Liver (tissue), 9 donors: ENCODE results near the gene NUPR1. TPM values are rescaled to one million over a fixed set of nuclear protein-coding genes. Genes with fewer than 3 reads are reported as not detected.
"Not testable (repeated sequence)": the region's sequence is repeated elsewhere in the genome, so short reads cannot be mapped to it uniquely, and the experiment has no call there.

Source experiments
- DNase-seq: peaks from one replicate; pipeline ENCODE4 v3.0.0-alpha.2; 2017; ENCODE audit warnings: low spot score
- H3K27ac ChIP-seq, 2 donors: one replicate each; pipeline ENCODE4 v1.7.0; 2013; ENCODE audit warnings: inconsistent platforms in 2 of 2, low read length in 2 of 2, control low read depth in 1 of 2, low read depth in 1 of 2, mild to moderate bottlenecking in 1 of 2
- H3K27me3 ChIP-seq, 4 donors: one replicate each; pipeline versions ENCODE4 v1.6.1 to v1.7.0; 2013; ENCODE audit warnings: low read length in 3 of 4, inconsistent platforms in 1 of 4, mild to moderate bottlenecking in 1 of 4, moderate library complexity in 1 of 4; ENCODE audit not compliant: control insufficient read depth in 4 of 4, insufficient read depth in 4 of 4
- H3K36me3 ChIP-seq, 4 donors: one replicate each; pipeline versions ENCODE4 v1.6.1 to v1.7.0; 2013; ENCODE audit warnings: low read length in 3 of 4, mild to moderate bottlenecking in 3 of 4, low read depth in 1 of 4, moderate library complexity in 1 of 4; ENCODE audit not compliant: control insufficient read depth in 4 of 4, insufficient read depth in 3 of 4
- H3K4me1 ChIP-seq, 4 donors: one replicate each; pipeline versions ENCODE4 v1.6.1 to v1.7.0; 2013; ENCODE audit warnings: low read length in 3 of 4, mild to moderate bottlenecking in 3 of 4, moderate library complexity in 1 of 4; ENCODE audit not compliant: control insufficient read depth in 4 of 4, insufficient read depth in 4 of 4
- H3K4me3 ChIP-seq, 3 donors: one replicate each; pipeline versions ENCODE4 v1.6.1 to v1.7.0; 2013; ENCODE audit warnings: low read length in 3 of 3, control low read depth in 1 of 3, low read depth in 1 of 3, mild to moderate bottlenecking in 1 of 3
- H3K9ac ChIP-seq, 2 donors: one replicate each; pipeline ENCODE4 v1.7.0; 2013; ENCODE audit warnings: low read length in 2 of 2, mild to moderate bottlenecking in 2 of 2, moderate library complexity in 2 of 2, control low read depth in 1 of 2, low read depth in 1 of 2
- H3K9me3 ChIP-seq, 4 donors: one replicate each; pipeline versions ENCODE4 v1.6.1 to v1.7.0; 2013; ENCODE audit warnings: low read length in 3 of 4; ENCODE audit not compliant: control insufficient read depth in 4 of 4
- FOXA1 ChIP-seq: IDR thresholded peaks from 2 replicates; pipeline ENCODE4 v1.6.1; 2016; ENCODE audit warnings: antibody characterized with exemption
- FOXA2 ChIP-seq: IDR thresholded peaks from 2 replicates; pipeline ENCODE4 v1.6.1; 2016; ENCODE audit warnings: antibody characterized with exemption
- GABPA ChIP-seq, 2 donors: IDR thresholded peaks in 1 of 2; conservative IDR thresholded peaks in 1 of 2; 2 replicates each; pipeline ENCODE4 v1.6.1; 2016; ENCODE audit warnings: antibody characterized with exemption in 2 of 2, mild to moderate bottlenecking in 1 of 2, moderate library complexity in 1 of 2
- HNF4A ChIP-seq, 2 donors: conservative IDR thresholded peaks; 2 replicates each; pipeline ENCODE4 v1.6.1; 2016; ENCODE audit warnings: antibody characterized with exemption in 2 of 2, mild to moderate bottlenecking in 2 of 2
- JUND ChIP-seq, 2 donors: IDR thresholded peaks; 2 replicates each; pipeline ENCODE4 v1.6.1; 2016; ENCODE audit warnings: antibody characterized with exemption in 2 of 2
- NR2F2 ChIP-seq: IDR thresholded peaks from 2 replicates; pipeline ENCODE4 v1.6.1; 2016; ENCODE audit warnings: antibody characterized with exemption
- RXRA ChIP-seq, 2 donors: IDR thresholded peaks; 2 replicates each; pipeline ENCODE4 v1.6.1; 2017 to 2018; ENCODE audit warnings: antibody characterized with exemption in 2 of 2, mild to moderate bottlenecking in 1 of 2
- SP1 ChIP-seq: IDR thresholded peaks from 2 replicates; pipeline ENCODE4 v1.6.1; 2018; ENCODE audit warnings: antibody characterized with exemption, mild to moderate bottlenecking
- TAF1 ChIP-seq: conservative IDR thresholded peaks from 2 replicates; pipeline ENCODE4 v1.6.1; 2016; ENCODE audit warnings: antibody characterized with exemption, mild to moderate bottlenecking
- WGBS: extraction: QIAGEN DNeasy Blood & Tissue Kit; methylation state at CpG from one replicate; pipeline ENCODE4 v1.1.7; 2013; 5-methylcytosine and 5-hydroxymethylcytosine counted together
- polyA plus RNA-seq, 2 donors: library from polyadenylated mRNA; stranded (reverse) in 1 of 2; unstranded in 1 of 2; fragments of 200-250 nt in 1 of 2; fragments of >200 nt in 1 of 2; fragmentation: Nextera tagmentation in 1 of 2; extraction: Ambion mirVana in 1 of 2; gene quantifications; one replicate each; pipeline versions ENCODE4 v1.2.1 to v1.2.3, GENCODE V29; 2013 to 2015
- total RNA-seq, 2 donors: library from RNA; depleted of rRNA; stranded (reverse); fragments of >200 nt; gene quantifications; one replicate each; pipeline ENCODE4 v1.2.3, GENCODE V29; 2014
- TF ChIP-seq, protein P1 (sequence below): IDR thresholded peaks from 2 replicates; pipeline ENCODE4 v1.6.1; 2016; ENCODE audit warnings: antibody characterized with exemption, mild to moderate bottlenecking
- TF ChIP-seq, protein P2 (sequence below): fragments of 150-350 bp; IDR thresholded peaks from 2 replicates; pipeline ENCODE4 v1.5.1; 2017; ENCODE audit warnings: improper control_type of control experiment, low read depth, low read length; ENCODE audit not compliant: missing input control
- TF ChIP-seq, protein P3 (sequence below): IDR thresholded peaks from 2 replicates; pipeline ENCODE4 v1.6.1; 2016; ENCODE audit warnings: antibody characterized with exemption
- donor health status: healthy.
- donor health status: healthy.
- donor health status: healthy.
- donor health status: healthy.
- donor health status: healthy.

Gene NUPR1
- total and polyA plus RNA-seq, 4 donors, result 10.9 to 305 (median 62.6) TPM

DNA sequence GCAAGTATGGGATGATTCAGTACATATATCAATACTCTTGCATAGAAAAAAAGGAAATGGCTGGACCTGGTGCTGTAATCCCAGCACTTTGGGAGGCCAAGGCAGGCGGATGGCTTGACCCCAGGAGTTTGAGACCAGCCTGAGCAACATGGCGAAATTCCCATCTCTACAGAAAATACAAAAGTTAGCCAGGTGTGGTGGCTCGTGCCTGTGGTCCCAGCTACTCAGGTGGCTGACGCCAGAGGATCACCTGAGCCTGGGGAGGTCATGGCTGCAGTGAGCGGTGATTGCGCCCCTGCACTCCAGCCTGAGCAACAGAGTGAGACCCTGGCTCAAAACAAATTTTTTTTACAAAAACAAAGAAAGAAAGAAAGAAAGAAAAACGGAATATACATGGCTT, 7.9 kb upstream of the NUPR1 start:
- TF ChIP-seq, protein P1, sequence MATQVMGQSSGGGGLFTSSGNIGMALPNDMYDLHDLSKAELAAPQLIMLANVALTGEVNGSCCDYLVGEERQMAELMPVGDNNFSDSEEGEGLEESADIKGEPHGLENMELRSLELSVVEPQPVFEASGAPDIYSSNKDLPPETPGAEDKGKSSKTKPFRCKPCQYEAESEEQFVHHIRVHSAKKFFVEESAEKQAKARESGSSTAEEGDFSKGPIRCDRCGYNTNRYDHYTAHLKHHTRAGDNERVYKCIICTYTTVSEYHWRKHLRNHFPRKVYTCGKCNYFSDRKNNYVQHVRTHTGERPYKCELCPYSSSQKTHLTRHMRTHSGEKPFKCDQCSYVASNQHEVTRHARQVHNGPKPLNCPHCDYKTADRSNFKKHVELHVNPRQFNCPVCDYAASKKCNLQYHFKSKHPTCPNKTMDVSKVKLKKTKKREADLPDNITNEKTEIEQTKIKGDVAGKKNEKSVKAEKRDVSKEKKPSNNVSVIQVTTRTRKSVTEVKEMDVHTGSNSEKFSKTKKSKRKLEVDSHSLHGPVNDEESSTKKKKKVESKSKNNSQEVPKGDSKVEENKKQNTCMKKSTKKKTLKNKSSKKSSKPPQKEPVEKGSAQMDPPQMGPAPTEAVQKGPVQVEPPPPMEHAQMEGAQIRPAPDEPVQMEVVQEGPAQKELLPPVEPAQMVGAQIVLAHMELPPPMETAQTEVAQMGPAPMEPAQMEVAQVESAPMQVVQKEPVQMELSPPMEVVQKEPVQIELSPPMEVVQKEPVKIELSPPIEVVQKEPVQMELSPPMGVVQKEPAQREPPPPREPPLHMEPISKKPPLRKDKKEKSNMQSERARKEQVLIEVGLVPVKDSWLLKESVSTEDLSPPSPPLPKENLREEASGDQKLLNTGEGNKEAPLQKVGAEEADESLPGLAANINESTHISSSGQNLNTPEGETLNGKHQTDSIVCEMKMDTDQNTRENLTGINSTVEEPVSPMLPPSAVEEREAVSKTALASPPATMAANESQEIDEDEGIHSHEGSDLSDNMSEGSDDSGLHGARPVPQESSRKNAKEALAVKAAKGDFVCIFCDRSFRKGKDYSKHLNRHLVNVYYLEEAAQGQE, result no peak
- H3K4me3 ChIP-seq, result no peak overlapping the region

DNA sequence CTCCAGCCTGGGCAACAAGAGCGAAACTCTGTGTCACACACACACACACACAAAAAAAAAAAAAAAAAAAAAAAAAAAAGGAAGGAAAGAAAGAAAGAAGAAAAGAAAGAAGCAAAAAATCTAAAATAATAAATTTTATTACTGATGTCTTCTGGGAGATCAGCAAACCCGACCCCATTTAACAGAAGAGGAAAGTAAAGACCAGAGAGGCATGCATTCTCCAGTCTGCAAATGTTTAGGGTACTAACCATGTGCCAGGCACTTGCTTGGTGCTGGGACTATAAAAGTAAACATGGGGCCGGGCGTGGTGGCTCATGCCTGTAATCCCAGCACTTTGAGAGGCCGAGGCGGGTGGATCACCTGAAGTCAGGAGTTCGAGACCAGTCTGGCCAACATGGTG, 7.2 kb upstream of the NUPR1 start:
- not testable (repeated sequence) for H3K27ac ChIP-seq, H3K36me3 ChIP-seq
- 94% methylated on average over 7 of the region's 7 CpGs for WGBS

More for the DNA sequence above, 7.9 kb upstream of the NUPR1 start:
- Histone ChIP-seq H3K9me3 (no peaks in the 10 kb centered on the region), H3K9ac (no peak overlapping the region), H3K27me3 (no peaks in the 10 kb centered on the region), H3K27ac (no peak overlapping the region), H3K4me1 (peaks cover 3 to 14% (median 5%) of the 10 kb centered on the region in 4 donors), H3K36me3 (no peaks in the 10 kb centered on the region)
- no peak for DNase-seq
- WGBS, result 90% methylated on average over 7 of the region's 7 CpGs

DNA sequence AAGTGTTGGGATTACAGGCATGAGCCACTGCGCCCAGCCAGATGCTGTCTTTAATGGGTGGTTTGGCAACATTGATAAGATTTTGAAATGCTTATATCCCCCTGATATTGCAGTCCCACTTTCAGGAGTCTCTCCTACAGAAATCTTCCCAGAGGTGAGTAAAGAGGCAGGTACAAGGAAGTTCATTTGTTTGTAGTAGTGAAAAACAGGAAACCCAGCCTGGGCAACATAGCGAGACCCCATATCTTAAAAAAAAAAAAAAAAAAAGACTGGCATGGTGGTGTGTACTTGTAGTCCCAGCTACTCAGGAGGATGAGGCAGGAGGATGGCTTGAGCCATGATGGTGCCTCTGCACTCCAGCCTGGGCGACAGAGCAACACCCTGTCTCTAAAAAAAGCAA, 6.2 kb upstream of the NUPR1 start:
- H3K9me3 ChIP-seq, result no peaks in the 10 kb centered on the region

More for the DNA sequence above, 7.2 kb upstream of the NUPR1 start:
- H3K9me3 ChIP-seq, DNase-seq, H3K9ac ChIP-seq, H3K27me3 ChIP-seq, H3K4me3 ChIP-seq: not testable (repeated sequence)
- peaks cover 3 to 17% (median 7%) of the 10 kb centered on the region in 4 donors for H3K4me1 ChIP-seq

More for the DNA sequence above, 6.2 kb upstream of the NUPR1 start:
- Histone ChIP-seq H3K36me3 (no peaks in the 10 kb centered on the region), H3K4me3 (no peak overlapping the region), H3K27me3 (no peaks in the 10 kb centered on the region), H3K27ac (no peak overlapping the region), H3K9ac (no peak overlapping the region), H3K4me1 (peaks cover 3 to 17% (median 7%) of the 10 kb centered on the region in 4 donors)
- TF ChIP-seq SP1 (no peak), HNF4A (conservative IDR thresholded peaks at IDR 0.05) (no peak), FOXA1 (no peak), RXRA (IDR thresholded peaks at IDR 0.05) (no peak), NR2F2 (no peak), JUND (IDR thresholded peaks at IDR 0.05) (no peak), GABPA (IDR thresholded peaks at IDR 0.05 in 1 of 2, conservative IDR thresholded peaks at IDR 0.05 in 1 of 2) (no peak), TAF1 (no peak), FOXA2 (no peak)
- TF ChIP-seq, protein P2, sequence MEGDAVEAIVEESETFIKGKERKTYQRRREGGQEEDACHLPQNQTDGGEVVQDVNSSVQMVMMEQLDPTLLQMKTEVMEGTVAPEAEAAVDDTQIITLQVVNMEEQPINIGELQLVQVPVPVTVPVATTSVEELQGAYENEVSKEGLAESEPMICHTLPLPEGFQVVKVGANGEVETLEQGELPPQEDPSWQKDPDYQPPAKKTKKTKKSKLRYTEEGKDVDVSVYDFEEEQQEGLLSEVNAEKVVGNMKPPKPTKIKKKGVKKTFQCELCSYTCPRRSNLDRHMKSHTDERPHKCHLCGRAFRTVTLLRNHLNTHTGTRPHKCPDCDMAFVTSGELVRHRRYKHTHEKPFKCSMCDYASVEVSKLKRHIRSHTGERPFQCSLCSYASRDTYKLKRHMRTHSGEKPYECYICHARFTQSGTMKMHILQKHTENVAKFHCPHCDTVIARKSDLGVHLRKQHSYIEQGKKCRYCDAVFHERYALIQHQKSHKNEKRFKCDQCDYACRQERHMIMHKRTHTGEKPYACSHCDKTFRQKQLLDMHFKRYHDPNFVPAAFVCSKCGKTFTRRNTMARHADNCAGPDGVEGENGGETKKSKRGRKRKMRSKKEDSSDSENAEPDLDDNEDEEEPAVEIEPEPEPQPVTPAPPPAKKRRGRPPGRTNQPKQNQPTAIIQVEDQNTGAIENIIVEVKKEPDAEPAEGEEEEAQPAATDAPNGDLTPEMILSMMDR, result no peak
- TF ChIP-seq, protein P1, result no peak
- TF ChIP-seq, protein P3, sequence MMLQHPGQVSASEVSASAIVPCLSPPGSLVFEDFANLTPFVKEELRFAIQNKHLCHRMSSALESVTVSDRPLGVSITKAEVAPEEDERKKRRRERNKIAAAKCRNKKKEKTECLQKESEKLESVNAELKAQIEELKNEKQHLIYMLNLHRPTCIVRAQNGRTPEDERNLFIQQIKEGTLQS, result no peak
- 94% methylated on average over 3 of the region's 3 CpGs for WGBS
- no peak for DNase-seq
